B cell (primary cell): ENCODE results near the gene AKR1A1.

Experiments used
- CTCF ChIP-seq: fragments of 200-600 bp; IDR thresholded peaks from one replicate; pipeline ENCODE4 v1.8.0; 2022; ENCODE audit warnings: antibody characterized with exemption, mild to moderate bottlenecking
- EZH2 ChIP-seq: IDR thresholded peaks from 2 replicates; pipeline ENCODE4 v1.6.1; 2012; ENCODE audit warnings: borderline replicate concordance, low read depth, mild to moderate bottlenecking, moderate library complexity, low read length; ENCODE audit not compliant: insufficient read depth, poor library complexity, severe bottlenecking

- no peak for TF ChIP-seq CTCF
- no peak for TF ChIP-seq EZH2
These were observed 28.1 kb upstream of the AKR1A1 start for GRCh38 chr1:45522324-45523104.
